Activated T-cell treated with anti-CD3 and anti-CD28 coated beads for 1 hour (primary cell): Measurements from ENCODE around the gene VTI1A.

Source experiments
- DNase-seq: peaks from one replicate; pipeline ENCODE4 v3.0.0-alpha.2; 2020; ENCODE audit warnings: low read depth

The VTI1A gene

GRCh38 chr10:112758961-112759360 is 311.9 kb downstream of the VTI1A start:
- no peak for DNase-seq

GRCh38 chr10:112759496-112759895 is 312.5 kb downstream of the VTI1A start:
- DNase-seq, result no peak

- DNase-seq, result no peak
Measured at GRCh38 chr10:112761256-112761655, 314.2 kb downstream of the VTI1A start.

- no peak for DNase-seq
Measured at GRCh38 chr10:112763916-112764520, 317.0 kb downstream of the VTI1A start.

GRCh38 chr10:112765717-112766235 is 318.8 kb downstream of the VTI1A start:
- DNase-seq, result no peak

GRCh38 chr10:112766636-112767035 is 319.6 kb downstream of the VTI1A start:
- no peak for DNase-seq

- DNase-seq, result no peak
Measured at GRCh38 chr10:112767156-112767555, 320.1 kb downstream of the VTI1A start.

GRCh38 chr10:112768121-112768520 is 321.1 kb downstream of the VTI1A start:
- DNase-seq, result no peak

- no peak for DNase-seq
Measured at GRCh38 chr10:112769081-112769480, 322.1 kb downstream of the VTI1A start.

- DNase-seq, result no peak
Measured at GRCh38 chr10:112769611-112770370, 322.8 kb downstream of the VTI1A start.

- no peak for DNase-seq
Measured at GRCh38 chr10:112771733-112772132, 324.7 kb downstream of the VTI1A start.

GRCh38 chr10:112773783-112774182 is 326.8 kb downstream of the VTI1A start:
- DNase-seq, result no peak

GRCh38 chr10:112774210-112774609 is 327.2 kb downstream of the VTI1A start:
- no peak for DNase-seq

- DNase-seq, result no peak
Measured at GRCh38 chr10:112774798-112775197, 327.8 kb downstream of the VTI1A start.

GRCh38 chr10:112775381-112775780 is 328.4 kb downstream of the VTI1A start:
- DNase-seq, result no peak

GRCh38 chr10:112775892-112776674 is 329.1 kb downstream of the VTI1A start:
- DNase-seq, result no peak

- no peak for DNase-seq
Measured at GRCh38 chr10:112778579-112778978, 331.6 kb downstream of the VTI1A start.

- DNase-seq, result no peak
Measured at GRCh38 chr10:112779025-112779770, 332.2 kb downstream of the VTI1A start.

GRCh38 chr10:112782200-112782907 is 335.3 kb downstream of the VTI1A start:
- no peak for DNase-seq

GRCh38 chr10:112783351-112784021 is 336.5 kb downstream of the VTI1A start:
- DNase-seq, result no peak

GRCh38 chr10:112784022-112784461 is 337.0 kb downstream of the VTI1A start:
- no peak for DNase-seq
